GM23338 (cell line): ENCODE results near the gene U2AF1L4. TPM values are rescaled to one million over a fixed set of nuclear protein-coding genes. Genes with fewer than 3 reads are reported as not detected.

ENCODE experiments used
- ATAC-seq: fragments of 200-7000 bp; cut with Tn5 transposase; 3 replicates; pipeline ENCODE4 v1.9.1; 2020
- DNase-seq: peaks from one replicate; pipeline ENCODE4 v3.0.0-alpha.2; 2015; ENCODE audit warnings: low spot score
- H2AFZ ChIP-seq: fragments of 200-600 bp; sonication (generic); 2 replicates; pipeline ENCODE4 v1.8.0; 2016; ENCODE audit warnings: antibody characterized with exemption, mild to moderate bottlenecking, moderate library complexity
- H3F3A ChIP-seq: fragments of 200-600 bp; sonication (generic); replicated peaks from 2 replicates; pipeline ENCODE4 v1.8.0; 2017; ENCODE audit warnings: antibody characterized with exemption, mixed run types, low read depth
- H3K27ac ChIP-seq: fragments of 200-600 bp; sonication (generic); 2 replicates; pipeline ENCODE4 v1.6.1; 2016; ENCODE audit warnings: low read depth
- H3K27me3 ChIP-seq: fragments of 200-600 bp; sonication (generic); 2 replicates; pipeline ENCODE4 v1.8.0; 2016; ENCODE audit warnings: mild to moderate bottlenecking, mixed run types, moderate library complexity; ENCODE audit not compliant: insufficient read depth
- H3K36me3 ChIP-seq: fragments of 200-600 bp; sonication (generic); 2 replicates; pipeline ENCODE4 v1.8.0; 2016; ENCODE audit warnings: mild to moderate bottlenecking; ENCODE audit not compliant: insufficient read depth
- H3K4me1 ChIP-seq: fragments of 200-600 bp; sonication (generic); 2 replicates; pipeline ENCODE4 v1.8.0; 2016; ENCODE audit warnings: mild to moderate bottlenecking, moderate library complexity; ENCODE audit not compliant: insufficient read depth
- H3K4me2 ChIP-seq: fragments of 200-600 bp; sonication (generic); 2 replicates; pipeline ENCODE4 v1.7.1; 2017; ENCODE audit warnings: mixed run types
- H3K4me3 ChIP-seq: fragments of 200-600 bp; sonication (generic); 2 replicates; pipeline ENCODE4 v1.6.1; 2016; ENCODE audit warnings: mixed run types
- H3K79me2 ChIP-seq: fragments of 200-600 bp; sonication (generic); replicated peaks from 2 replicates; pipeline ENCODE4 v1.8.0; 2017; ENCODE audit warnings: mild to moderate bottlenecking; ENCODE audit not compliant: insufficient read depth
- H3K9me2 ChIP-seq: fragments of 200-600 bp; sonication (generic); 2 replicates; pipeline ENCODE4 v1.8.0; 2017; ENCODE audit not compliant: insufficient read depth
- H4K20me1 ChIP-seq: fragments of 200-600 bp; sonication (generic); replicated peaks from 2 replicates; pipeline ENCODE4 v1.8.0; 2017; ENCODE audit warnings: mild to moderate bottlenecking; ENCODE audit not compliant: insufficient read depth
- H3K27ac Mint-ChIP-seq: 2 replicates; pipeline ENCODE4 v1.8.0; 2020; ENCODE audit warnings: inconsistent platforms, mild to moderate bottlenecking, moderate library complexity, mixed read lengths
- H3K27me3 Mint-ChIP-seq: 3 replicates; pipeline ENCODE4 v1.8.0; 2022; ENCODE audit warnings: low read depth, mild to moderate bottlenecking, moderate library complexity, mixed read lengths, inconsistent platforms; ENCODE audit not compliant: insufficient read depth, poor library complexity
- H3K36me3 Mint-ChIP-seq: 3 replicates; pipeline ENCODE4 v1.8.0; 2021; ENCODE audit warnings: low read depth, mild to moderate bottlenecking, inconsistent platforms, moderate library complexity, mixed read lengths
- H3K4me1 Mint-ChIP-seq: 3 replicates; pipeline ENCODE4 v1.8.0; 2020; ENCODE audit warnings: mild to moderate bottlenecking, inconsistent platforms, mixed read lengths
- H3K4me3 Mint-ChIP-seq: 3 replicates; pipeline ENCODE4 v1.8.0; 2021; ENCODE audit warnings: moderate library complexity, mild to moderate bottlenecking, inconsistent platforms, mixed read lengths
- H3K9me3 Mint-ChIP-seq: 3 replicates; pipeline ENCODE4 v1.8.0; 2020; ENCODE audit warnings: moderate library complexity, mild to moderate bottlenecking, inconsistent platforms, mixed read lengths
- ETS1 ChIP-seq: IDR thresholded peaks from 2 replicates; pipeline ENCODE4 v1.6.1; 2016; ENCODE audit warnings: antibody characterized with exemption
- STAT1 ChIP-seq: IDR thresholded peaks from one replicate; pipeline ENCODE4 v1.6.1; 2016; ENCODE audit warnings: antibody characterized with exemption; ENCODE audit not compliant: unreplicated experiment
- ZNF331 ChIP-seq: fragments of 250-450 bp; sonication (Bioruptor Pico); IDR thresholded peaks from 2 replicates; pipeline ENCODE4 v1.5.0; 2020; ENCODE audit warnings: low read depth, mild to moderate bottlenecking, moderate library complexity
- ZNF462 ChIP-seq: fragments of 250-450 bp; sonication (Bioruptor Pico); IDR thresholded peaks from 2 replicates; pipeline ENCODE4 v1.5.0; 2020; ENCODE audit warnings: mild to moderate bottlenecking, moderate library complexity
- polyA plus RNA-seq: library from polyadenylated mRNA; unstranded; fragments of >200 nt; fragmentation: Nextera tagmentation; extraction: Ambion mirVana; gene quantifications from 2 replicates; pipeline ENCODE4 v1.2.1, GENCODE V29; 2016
- total RNA-seq: library from RNA; depleted of rRNA; stranded (reverse); fragments of >200 nt; shearing (Covaris generic); gene quantifications from 2 replicates; pipeline ENCODE4 v1.2.3, GENCODE V29; 2014
- TF ChIP-seq, protein P1 (sequence below): IDR thresholded peaks from one replicate; pipeline ENCODE4 v1.6.1; 2018; ENCODE audit warnings: antibody characterized with exemption; ENCODE audit not compliant: unreplicated experiment

The U2AF1L4 gene
- total and polyA plus RNA-seq, 2 experiments from 2014 or later = 13.1 to 23.7 TPM

DNA sequence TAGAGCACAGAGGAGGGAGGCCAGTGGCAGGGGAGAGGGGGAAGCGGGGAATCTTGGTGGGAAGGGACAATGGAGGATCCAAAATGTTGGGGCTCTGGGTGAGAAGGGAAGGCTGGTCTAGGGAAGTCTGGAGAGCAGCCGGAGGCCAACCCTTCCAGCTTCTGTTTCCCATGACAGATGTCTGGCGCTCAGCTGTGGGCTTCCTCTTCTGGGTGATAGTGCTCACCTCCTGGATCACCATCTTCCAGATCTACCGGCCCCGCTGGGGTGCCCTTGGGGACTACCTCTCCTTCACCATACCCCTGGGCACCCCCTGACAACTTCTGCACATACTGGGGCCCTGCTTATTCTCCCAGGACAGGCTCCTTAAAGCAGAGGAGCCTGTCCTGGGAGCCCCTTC, 1.3 kb upstream of the U2AF1L4 start:
- Histone ChIP-seq H2AFZ (no peak overlapping the region), H3K4me3 (peak overlapping the region; percentile 76), H4K20me1 (no peaks in the 10 kb centered on the region), H3K4me1 (peaks cover 18% of the 10 kb centered on the region), H3K36me3 (no peaks in the 10 kb centered on the region), H3K4me2 (peak overlapping the region; percentile 79), H3K27ac (no peak overlapping the region), H3K79me2 (peaks cover 14% of the 10 kb centered on the region), H3K9me2 (no peaks in the 10 kb centered on the region), H3F3A (peaks cover 8% of the 10 kb centered on the region), H3K27me3 (no peaks in the 10 kb centered on the region)
- no peak for DNase-seq
- H3K36me3 Mint-ChIP-seq = peaks cover 7% of the 10 kb centered on the region
- ATAC-seq = no peak
- H3K4me1 Mint-ChIP-seq = peaks cover 25% of the 10 kb centered on the region
- H3K27me3 Mint-ChIP-seq = peaks cover 5% of the 10 kb centered on the region
- TF ChIP-seq ZNF331 (no peak), ZNF462 (CRISPR knock-in tag) (no peak), ETS1 (no peak), STAT1 (no peak)
- TF ChIP-seq, protein P1, sequence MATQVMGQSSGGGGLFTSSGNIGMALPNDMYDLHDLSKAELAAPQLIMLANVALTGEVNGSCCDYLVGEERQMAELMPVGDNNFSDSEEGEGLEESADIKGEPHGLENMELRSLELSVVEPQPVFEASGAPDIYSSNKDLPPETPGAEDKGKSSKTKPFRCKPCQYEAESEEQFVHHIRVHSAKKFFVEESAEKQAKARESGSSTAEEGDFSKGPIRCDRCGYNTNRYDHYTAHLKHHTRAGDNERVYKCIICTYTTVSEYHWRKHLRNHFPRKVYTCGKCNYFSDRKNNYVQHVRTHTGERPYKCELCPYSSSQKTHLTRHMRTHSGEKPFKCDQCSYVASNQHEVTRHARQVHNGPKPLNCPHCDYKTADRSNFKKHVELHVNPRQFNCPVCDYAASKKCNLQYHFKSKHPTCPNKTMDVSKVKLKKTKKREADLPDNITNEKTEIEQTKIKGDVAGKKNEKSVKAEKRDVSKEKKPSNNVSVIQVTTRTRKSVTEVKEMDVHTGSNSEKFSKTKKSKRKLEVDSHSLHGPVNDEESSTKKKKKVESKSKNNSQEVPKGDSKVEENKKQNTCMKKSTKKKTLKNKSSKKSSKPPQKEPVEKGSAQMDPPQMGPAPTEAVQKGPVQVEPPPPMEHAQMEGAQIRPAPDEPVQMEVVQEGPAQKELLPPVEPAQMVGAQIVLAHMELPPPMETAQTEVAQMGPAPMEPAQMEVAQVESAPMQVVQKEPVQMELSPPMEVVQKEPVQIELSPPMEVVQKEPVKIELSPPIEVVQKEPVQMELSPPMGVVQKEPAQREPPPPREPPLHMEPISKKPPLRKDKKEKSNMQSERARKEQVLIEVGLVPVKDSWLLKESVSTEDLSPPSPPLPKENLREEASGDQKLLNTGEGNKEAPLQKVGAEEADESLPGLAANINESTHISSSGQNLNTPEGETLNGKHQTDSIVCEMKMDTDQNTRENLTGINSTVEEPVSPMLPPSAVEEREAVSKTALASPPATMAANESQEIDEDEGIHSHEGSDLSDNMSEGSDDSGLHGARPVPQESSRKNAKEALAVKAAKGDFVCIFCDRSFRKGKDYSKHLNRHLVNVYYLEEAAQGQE = no peak
- peak overlapping the region; percentile 100; the same call in 1 of the 2 replicates for H3K27ac Mint-ChIP-seq
- H3K9me3 Mint-ChIP-seq = no peaks in the 10 kb centered on the region; the same call in 1 of the 3 replicates
- peak overlapping the region; percentile 97 for H3K4me3 Mint-ChIP-seq
